Body of pancreas (tissue), 4 donors: ENCODE measurements around the gene ANKRD13B.

Experiments used
- POLR2A ChIP-seq, 3 donors: fragments of 450-650 bp; IDR thresholded peaks; one replicate each; pipeline ENCODE4 v1.6.1; 2016; ENCODE audit warnings: antibody characterized with exemption in 3 of 3, mild to moderate bottlenecking in 2 of 3
- TF ChIP-seq, protein P1 (sequence below), 7 experiments: fragments of 450-650 bp in 4 of 7; fragments of 200-600 bp in 3 of 7; sonication (generic) in 3 of 7; IDR thresholded peaks; one replicate each; pipeline ENCODE4 v1.5.1; 2016 to 2019; ENCODE audit warnings: antibody characterized with exemption in 7 of 7

DNA sequence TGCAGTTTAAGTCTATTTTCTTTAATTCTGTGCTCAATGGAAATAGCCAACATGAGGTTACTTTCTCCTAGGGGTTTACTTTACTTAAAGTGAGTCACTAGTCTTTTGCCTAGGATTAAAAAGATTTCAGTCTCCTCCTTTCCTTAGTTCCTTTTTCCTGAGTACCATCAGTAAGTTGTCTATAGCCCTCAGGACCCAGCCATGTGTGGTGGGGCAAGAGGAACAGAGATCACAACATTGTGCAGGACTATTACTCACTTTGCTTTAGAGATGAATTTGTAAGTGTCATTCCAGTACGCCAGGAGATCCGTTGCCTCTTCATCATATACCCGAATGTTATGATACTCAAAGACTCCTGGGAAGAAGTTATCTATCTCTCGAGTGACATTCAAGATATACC lies 57.5 kb downstream of the ANKRD13B start:
- no peak for TF ChIP-seq POLR2A (IDR thresholded peaks at IDR 0.05)
- TF ChIP-seq, protein P1, sequence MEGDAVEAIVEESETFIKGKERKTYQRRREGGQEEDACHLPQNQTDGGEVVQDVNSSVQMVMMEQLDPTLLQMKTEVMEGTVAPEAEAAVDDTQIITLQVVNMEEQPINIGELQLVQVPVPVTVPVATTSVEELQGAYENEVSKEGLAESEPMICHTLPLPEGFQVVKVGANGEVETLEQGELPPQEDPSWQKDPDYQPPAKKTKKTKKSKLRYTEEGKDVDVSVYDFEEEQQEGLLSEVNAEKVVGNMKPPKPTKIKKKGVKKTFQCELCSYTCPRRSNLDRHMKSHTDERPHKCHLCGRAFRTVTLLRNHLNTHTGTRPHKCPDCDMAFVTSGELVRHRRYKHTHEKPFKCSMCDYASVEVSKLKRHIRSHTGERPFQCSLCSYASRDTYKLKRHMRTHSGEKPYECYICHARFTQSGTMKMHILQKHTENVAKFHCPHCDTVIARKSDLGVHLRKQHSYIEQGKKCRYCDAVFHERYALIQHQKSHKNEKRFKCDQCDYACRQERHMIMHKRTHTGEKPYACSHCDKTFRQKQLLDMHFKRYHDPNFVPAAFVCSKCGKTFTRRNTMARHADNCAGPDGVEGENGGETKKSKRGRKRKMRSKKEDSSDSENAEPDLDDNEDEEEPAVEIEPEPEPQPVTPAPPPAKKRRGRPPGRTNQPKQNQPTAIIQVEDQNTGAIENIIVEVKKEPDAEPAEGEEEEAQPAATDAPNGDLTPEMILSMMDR (IDR thresholded peaks at IDR 0.05): no peak
